GOT3 (cell line): ENCODE data around the gene LBX1.

Source experiments
- DNase-seq: peaks from one replicate; lab custom pipeline; 2025; ENCODE audit warnings: mixed read lengths; lab: John Stamatoyannopoulos, UW

The LBX1 gene

GRCh38 chr10:101244321-101245050, 15.2 kb upstream of the LBX1 start:
- no peak for DNase-seq

- DNase-seq = no peak
Observed at GRCh38 chr10:101241840-101242707, 12.8 kb upstream of the LBX1 start.

DNA sequence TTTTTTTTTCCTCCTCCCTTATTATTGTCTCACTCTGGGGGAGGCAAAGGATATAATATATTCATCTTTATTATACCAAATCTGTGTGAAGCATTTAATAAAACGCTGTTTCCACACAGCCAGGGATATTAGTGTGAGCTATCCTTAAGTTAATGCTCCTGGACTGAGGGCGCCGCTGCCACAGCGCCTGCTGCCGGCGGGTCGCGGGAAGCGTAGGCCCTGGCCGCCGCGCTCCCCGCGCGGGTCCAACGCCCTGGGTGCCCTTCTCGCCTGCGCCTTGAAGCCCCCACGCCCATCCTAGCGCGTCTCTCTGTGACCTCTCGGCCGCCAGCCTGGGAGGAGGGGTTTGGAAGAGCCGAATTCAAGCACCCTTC, 9.5 kb upstream of the LBX1 start:
- DNase-seq = no peak

DNA sequence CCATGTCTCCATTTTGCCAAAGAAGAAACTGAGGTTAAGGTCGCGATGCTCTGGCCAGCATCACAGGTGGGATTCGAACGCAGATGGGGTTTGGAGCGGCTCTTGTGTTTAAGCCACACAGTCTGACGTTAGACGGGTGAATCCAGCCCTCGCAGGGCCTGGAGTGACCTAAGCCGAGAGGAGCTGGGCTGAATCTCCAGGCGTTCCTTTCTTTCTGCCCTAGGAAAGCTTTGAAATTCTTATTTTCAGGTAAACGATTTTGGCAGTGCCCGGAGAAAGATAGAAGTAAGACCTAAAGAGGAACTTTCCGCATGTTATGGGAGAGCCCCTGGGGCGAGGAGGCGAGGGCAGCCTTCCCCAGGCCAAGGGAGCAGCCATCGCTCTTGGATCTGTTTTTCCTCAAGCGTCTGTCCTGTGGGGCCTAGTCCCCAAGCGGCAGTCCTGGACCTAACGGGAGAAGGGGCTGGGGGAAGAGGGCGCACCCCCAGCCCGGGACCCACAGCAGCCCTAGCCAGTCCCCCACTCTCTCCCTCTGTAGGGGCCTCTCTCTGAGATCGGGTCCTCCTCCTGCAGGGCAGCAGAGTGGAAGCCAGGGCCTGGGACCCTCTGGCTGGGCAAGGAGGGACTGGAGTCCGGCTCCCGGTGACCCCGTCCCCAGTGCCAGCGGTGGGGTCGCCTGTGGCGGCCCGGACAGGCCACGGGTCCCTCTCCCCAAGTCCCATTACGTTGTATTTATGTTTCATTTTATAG, 8.9 kb upstream of the LBX1 start:
- no peak for DNase-seq

DNA sequence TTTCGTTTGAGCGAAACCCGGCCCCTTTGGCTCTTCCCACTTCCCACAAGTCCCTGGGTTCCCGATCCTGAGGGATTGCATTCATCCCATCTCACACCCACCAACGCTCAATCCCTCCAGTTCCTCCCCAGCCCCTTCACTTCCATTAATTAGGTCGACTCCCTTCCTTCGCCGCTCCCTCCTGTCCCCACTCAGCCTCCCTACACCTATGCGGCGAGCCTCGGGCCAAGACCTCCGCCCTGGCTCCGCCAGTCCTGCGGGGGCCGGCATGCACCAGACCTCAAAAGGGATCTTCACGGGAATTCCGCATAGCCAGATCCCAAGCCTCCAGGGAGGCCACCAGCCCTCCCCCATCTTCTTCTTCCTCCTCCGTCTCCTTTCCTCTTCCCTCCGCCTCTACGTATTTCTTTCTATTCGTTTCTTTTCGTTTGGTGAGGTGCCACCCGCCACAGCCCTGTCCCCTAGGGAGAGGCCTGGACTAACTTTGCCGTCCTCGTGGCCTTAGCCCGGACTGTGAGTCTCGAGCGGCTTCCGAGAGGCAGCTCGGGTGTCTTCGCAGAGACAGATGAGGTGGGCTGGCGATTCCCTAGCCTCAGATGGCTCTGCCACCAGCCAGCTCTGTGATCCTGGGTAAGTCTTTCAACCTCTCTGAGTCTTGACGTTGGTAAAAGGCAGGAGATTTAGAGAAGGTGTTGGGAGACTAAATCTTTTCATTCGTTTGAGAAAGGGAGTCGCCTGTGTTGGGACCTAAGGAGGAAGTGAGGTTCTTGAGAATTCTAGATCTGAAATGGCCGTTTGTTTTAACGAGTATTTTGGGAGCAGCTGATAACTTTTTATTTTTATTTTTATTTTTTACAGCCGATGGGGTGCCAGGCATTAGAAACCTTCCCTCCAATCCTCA, 8.1 kb upstream of the LBX1 start:
- DNase-seq = no peak

- no peak for DNase-seq
Observed at GRCh38 chr10:101236376-101237080, 7.3 kb upstream of the LBX1 start.

- DNase-seq = no peak
Observed at GRCh38 chr10:101235766-101236165, 6.5 kb upstream of the LBX1 start.

GRCh38 chr10:101234333-101234732, 5.1 kb upstream of the LBX1 start:
- DNase-seq = no peak

DNA sequence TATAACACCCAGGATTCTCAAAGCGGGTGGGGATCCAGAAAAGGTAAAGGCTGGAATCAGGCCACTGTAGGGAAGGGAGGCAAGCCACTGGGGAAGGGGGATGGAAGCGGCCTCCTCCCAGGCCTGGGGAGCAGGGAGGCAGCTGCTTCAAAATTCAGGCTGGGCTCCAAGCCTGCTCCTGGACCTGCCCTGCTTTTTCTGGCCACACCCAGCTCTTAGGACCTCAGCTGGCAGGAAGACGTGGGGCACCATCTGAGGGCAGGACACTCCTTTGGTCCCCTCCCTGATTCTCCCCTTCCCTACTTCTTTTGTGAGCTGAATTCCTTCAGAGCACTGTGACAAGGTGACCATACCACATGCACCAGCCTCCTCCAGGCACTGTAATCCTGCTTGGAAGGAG, 4.6 kb upstream of the LBX1 start:
- no peak for DNase-seq

- DNase-seq = no peak
Observed at GRCh38 chr10:101233443-101233842, 4.2 kb upstream of the LBX1 start.

DNA sequence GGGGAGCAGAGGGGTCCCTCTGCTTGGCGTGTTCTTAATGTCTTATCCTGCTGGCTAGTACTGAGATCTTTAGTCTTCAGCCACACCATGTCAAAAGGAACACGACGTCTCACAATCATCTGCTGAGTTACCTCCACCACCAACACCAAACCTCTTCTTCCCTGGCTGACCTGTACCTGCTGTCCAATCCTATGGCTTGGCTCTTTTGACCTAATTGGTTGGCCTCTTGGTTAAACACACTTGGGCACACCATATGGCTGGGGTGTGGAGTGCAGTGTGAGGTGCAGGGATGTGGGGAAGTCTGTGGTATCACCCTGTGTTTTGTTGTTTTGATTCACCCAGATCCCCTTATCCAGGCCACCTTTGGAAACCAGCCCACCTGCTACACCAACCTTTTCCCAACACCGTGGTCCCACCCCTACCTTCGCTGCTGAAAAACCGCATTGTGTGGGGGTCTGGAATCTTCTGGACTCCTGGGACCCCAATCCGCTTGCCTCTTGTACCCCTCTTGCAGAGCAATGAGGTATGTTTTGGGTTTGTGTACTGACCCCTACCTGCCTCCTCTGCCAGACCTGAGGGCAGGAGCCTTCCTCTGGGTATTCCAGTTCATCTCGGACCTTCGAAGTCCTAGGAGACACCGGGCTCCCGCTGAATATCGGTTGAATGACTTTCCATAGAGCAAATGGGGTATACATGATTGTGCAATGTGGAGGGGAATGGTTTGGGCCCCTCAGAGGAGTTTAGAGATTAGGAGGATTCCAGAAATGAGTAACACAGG, 2.8 kb upstream of the LBX1 start:
- no peak for DNase-seq

DNA sequence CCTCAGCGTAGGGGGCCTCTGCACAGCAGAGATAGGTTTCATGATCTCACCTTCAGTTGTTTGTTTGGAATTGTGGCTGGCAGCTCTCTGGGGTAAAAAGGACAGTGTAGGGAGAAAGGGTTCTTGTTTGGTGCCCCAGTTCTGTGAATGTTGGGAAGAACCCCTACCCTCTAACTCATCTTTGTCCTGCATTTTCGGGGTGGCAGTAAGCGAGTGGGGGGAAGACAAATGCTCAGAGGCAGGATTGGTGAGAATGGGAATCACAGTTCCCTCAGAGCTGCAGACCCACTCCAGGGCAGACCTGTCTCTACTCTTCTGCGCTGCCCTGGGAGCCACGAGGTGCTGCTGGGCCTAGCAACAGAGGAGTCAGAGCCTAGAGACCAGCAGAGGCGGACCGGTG, 1.8 kb upstream of the LBX1 start:
- no peak for DNase-seq

- no peak for DNase-seq
Observed at GRCh38 chr10:101230183-101230917, 1.1 kb upstream of the LBX1 start.

DNA sequence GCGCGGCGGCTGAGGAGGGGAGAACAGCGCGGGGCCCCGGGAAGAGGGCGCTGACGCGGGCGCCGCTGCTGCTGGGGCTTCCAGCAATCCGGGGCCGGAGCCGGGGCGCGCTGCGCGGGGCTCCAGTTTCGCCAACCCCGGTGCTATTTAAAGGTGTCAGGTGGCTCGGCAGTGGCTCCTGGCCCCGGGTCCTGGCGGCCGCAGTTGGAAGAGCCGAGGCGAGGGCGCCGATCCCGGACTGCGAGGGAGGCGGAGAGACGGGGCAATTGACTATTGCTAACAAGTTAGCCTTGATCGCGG, 347 bp downstream of the LBX1 start:
- no peak for DNase-seq

DNA sequence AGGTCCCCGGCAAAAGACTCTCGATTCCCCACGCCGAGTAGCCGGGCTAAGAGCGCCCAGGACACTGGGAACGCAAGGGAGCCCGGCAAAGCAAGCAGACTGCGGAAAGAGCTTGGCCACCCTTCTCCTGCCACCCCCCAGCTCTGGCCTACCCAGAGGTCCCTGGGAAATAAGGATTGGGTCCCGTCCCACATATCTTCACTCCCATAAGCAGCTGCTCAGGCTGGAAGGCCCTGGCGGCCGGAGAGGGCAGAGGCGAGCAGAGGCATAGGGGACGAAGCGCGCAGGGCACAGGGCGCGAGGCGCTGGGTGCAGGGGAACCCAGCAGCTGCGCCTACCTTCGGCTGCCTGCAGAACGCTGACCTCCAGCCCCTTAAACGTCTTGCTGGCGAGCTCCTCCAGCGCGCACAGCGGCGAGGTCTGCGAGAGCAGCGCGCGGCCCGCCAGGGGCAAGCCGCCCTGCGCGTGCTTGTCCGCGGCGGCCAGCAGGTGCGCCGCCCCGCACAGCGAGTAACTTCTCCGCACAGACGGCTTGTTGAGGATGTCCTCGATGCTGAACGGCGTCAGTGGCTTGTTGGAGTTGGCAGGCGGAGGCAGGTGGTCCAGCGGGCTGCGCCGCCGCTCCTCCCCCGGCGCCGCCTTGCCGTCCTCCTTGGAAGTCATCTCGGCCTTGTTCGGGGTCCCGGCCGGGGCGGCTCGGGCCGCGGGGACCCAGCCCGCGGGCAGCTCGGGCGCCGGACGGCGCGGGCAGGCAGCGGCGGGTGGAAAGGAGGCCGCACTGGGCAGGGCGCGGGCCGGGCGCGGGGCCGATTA, 904 bp downstream of the LBX1 start:
- DNase-seq = no peak

DNA sequence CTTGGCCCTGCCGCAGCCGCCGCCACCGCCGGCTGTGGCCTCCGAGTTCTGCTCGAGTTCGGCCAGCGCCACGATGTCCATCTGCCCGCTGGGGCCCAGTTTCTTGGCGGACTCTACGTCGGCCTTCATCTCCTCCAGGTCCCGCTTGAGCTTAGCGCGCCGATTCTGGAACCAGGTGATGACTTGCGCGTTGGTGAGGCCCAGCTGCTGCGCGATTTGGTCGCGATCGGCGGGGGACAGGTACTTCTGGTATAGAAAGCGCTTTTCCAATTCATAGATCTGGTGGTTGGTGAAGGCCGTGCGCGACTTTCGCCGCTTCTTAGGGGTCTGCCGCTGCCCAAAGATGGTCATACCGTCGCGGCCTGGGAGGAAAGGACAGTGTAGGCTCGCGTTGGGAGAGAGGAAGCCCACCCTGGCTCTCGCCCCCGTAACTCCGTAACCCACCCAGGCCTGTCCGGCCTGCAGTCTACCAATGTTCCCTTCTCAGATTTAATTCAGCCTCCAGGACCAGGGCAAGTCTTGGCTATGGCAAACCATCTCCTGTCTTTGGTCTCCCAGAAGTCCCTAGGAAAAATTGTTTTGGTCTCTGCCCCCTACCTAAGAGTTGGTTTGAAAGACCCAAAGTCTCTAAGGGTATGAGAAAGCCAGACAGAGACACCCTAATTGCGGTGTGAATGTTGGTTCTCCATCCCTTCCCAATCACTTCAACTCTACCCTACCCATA, 1.7 kb downstream of the LBX1 start:
- DNase-seq = no peak

- no peak for DNase-seq
Observed at GRCh38 chr10:101226491-101227428, 2.5 kb downstream of the LBX1 start.
